Right lobe of liver (tissue), 6 donors: ENCODE results near the gene SYNJ2. TPM values are rescaled to one million over a fixed set of nuclear protein-coding genes. Genes with fewer than 3 reads are reported as not detected.
A peak's percentile ranks its signal among the peaks of the same experiment; 100 is the strongest.

Experiments
- ATAC-seq, 4 donors: fragments of 200-7000 bp; cut with Tn5 transposase; one replicate each; pipeline ENCODE4 v1.9.1; 2020; ENCODE audit warnings: mild to moderate bottlenecking in 4 of 4, moderate library complexity in 4 of 4
- DNase-seq, 3 donors: peaks; one replicate each; pipeline ENCODE4 v3.0.0-alpha.2; 2020
- H3K27ac ChIP-seq, 3 donors: fragments of 200-600 bp; one replicate each; pipeline ENCODE4 v1.8.0; 2022
- H3K27me3 ChIP-seq, 2 donors: fragments of 200-600 bp; one replicate each; pipeline ENCODE4 v1.8.0; 2022
- H3K36me3 ChIP-seq, 4 donors: fragments of 200-600 bp; sonication (generic) in 1 of 4; one replicate each; pipeline versions ENCODE4 v1.5.1 to v1.8.0; 2017 to 2022; ENCODE audit warnings: control low read depth in 1 of 4
- H3K4me1 ChIP-seq, 4 donors: fragments of 200-600 bp; sonication (generic) in 1 of 4; one replicate each; pipeline versions ENCODE4 v1.5.1 to v1.8.0; 2017 to 2022; ENCODE audit warnings: control low read depth in 1 of 4
- H3K4me3 ChIP-seq, 3 donors: fragments of 200-600 bp; one replicate each; pipeline ENCODE4 v1.8.0; 2022
- H3K9me3 ChIP-seq, 4 donors: fragments of 200-600 bp; sonication (generic) in 1 of 4; one replicate each; pipeline versions ENCODE4 v1.5.1 to v1.8.0; 2017 to 2022; ENCODE audit warnings: control low read depth in 1 of 4
- POLR2A ChIP-seq: fragments of 450-650 bp; IDR thresholded peaks from one replicate; pipeline ENCODE4 v1.6.1; 2017; ENCODE audit warnings: antibody characterized with exemption, mild to moderate bottlenecking
- WGBS: methylation state at CpG from one replicate; pipeline ENCODE4 v1.1.6; 2018; ENCODE audit warnings: low coverage, low lambda C conversion rate; ENCODE audit not compliant: insufficient coverage; ENCODE audit errors: missing lambda C conversion rate; 5-methylcytosine and 5-hydroxymethylcytosine counted together
- intact Hi-C, 2 donors: fragments of 100-400 bp; cut with DNase I; formaldehyde crosslinking; loops; one replicate each; pipeline versions ENCODE4 v1.11.2 to v1.14.1; 2022
- total RNA-seq, 6 experiments: library from RNA; depleted of rRNA in 2 of 6; stranded (reverse); fragments of >200 nt in 2 of 6; fragmentation: NEBNext Ultra II Directional in 3 of 6; extraction: Animal tissue kit (Norgen Biotek cat#: 25700) in 3 of 6; gene quantifications; one replicate each; pipeline versions ENCODE4 v1.1.0 to v1.2.4, GENCODE V29; 2016 to 2023
- TF ChIP-seq, protein P1 (sequence below), 4 donors: fragments of 200-600 bp in 3 of 4; fragments of 450-650 bp in 1 of 4; IDR thresholded peaks; one replicate each; pipeline versions ENCODE4 v1.5.1 to v1.8.0; 2016 to 2022; ENCODE audit warnings: antibody characterized with exemption in 4 of 4, mild to moderate bottlenecking in 2 of 4
- donor health status: DM: no; HTN: yes; CAD: no.
- donor health status: DM: no; HTN: no; CAD: no.
- donor health status: DM: no; HTN: no; CAD: no.
- donor health status: DM: no; HTN: yes; CAD: no.
- donor health status: DM: no; HTN: yes; CAD: no.

SYNJ2 gene
- total RNA-seq, 6 experiments from 2014 or later = 3.2 to 7.4 (median 4.2) TPM

DNA sequence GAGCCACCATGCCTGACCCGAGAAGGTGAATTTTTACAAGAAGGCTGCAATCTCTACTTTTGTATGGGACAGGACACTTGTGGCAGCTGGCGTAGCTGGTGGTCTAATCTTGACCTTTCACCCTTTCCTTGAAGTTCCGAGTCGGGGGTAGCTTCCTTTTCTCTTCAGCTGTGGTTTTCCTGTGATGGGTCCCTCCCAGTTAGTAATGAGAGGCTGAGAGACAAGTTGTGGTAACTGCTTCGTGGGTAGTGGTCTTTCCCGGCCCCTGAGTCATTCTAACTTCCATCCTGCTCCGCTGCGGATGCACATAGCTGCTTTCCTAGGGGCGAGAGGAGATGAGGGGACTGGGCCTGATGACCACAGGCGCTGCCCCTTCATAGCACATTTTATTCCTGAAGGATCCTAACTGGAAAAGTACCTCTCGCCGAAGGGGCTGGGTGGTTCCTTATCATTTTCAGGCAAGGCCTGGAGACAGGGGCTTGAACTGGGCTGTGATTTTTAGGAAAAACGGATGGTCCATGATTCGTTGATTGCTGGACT is 3.1 kb downstream of the SYNJ2 start:
- 58% methylated on average over 9 of the region's 14 CpGs for WGBS
- DNase-seq (no peak), ATAC-seq (no peak)
- Histone ChIP-seq H3K4me3 (no peak overlapping the region), H3K9me3 (no peaks in the 10 kb centered on the region), H3K27ac (no peak overlapping the region), H3K4me1 (peaks cover 0 to 28% (median 13%) of the 10 kb centered on the region in 4 donors), H3K27me3 (no peaks in the 10 kb centered on the region), H3K36me3 (no peaks in the 10 kb centered on the region)
- TF ChIP-seq, protein P1, sequence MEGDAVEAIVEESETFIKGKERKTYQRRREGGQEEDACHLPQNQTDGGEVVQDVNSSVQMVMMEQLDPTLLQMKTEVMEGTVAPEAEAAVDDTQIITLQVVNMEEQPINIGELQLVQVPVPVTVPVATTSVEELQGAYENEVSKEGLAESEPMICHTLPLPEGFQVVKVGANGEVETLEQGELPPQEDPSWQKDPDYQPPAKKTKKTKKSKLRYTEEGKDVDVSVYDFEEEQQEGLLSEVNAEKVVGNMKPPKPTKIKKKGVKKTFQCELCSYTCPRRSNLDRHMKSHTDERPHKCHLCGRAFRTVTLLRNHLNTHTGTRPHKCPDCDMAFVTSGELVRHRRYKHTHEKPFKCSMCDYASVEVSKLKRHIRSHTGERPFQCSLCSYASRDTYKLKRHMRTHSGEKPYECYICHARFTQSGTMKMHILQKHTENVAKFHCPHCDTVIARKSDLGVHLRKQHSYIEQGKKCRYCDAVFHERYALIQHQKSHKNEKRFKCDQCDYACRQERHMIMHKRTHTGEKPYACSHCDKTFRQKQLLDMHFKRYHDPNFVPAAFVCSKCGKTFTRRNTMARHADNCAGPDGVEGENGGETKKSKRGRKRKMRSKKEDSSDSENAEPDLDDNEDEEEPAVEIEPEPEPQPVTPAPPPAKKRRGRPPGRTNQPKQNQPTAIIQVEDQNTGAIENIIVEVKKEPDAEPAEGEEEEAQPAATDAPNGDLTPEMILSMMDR (IDR thresholded peaks at IDR 0.05) = no peak
- TF ChIP-seq POLR2A = no peak
- intact Hi-C loops = loop anchor here in 1 of 2 donors (5.0 kb wide), 1 partner anchor 88 kb away; no protein-coding TSS in a partner anchor

DNA sequence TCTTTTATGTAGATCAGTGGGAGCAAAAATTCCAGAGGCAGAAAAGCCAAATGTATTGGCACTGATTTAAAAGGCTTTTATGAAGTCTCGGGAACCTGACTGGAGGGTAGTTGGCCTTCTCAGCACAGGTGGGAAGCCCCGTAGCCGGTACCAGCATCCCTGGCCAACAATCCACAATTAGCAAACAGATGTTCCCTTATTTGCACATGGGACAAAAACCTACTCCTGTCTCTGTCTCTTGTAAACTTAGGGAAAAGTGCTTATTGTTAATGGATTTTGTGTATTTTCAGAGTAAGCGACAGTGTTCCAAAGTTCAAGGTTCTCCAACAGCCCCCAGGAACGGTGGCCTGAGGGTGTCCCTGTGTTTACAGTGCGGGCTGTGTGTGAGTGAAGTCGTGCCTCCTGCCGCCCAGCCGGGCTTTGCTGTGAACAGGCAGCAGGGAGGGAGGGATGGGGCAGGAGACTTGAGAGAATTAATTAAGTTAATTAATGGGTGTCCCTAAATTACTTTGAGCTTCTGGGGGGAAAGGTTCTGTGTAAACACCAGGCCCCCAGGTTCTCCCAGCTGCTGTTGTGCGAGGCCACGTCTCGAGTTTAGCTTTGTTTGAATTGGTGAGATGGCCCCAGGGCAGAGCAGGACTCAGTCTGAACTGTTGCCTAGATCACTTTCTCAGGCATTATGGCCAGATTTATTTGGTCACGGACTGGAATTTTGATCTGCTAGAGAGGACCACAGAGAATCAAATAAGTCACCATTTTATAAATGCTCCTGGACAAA is 3.9 kb downstream of the SYNJ2 start:
- H3K4me1 ChIP-seq = peaks cover 0 to 36% (median 16%) of the 10 kb centered on the region in 4 donors
- no peak for DNase-seq
- intact Hi-C loops = no loop called here
- no peaks in the 10 kb centered on the region for H3K27me3 ChIP-seq
- peak; percentile 22 to 64 (median 24) for ATAC-seq
- H3K36me3 ChIP-seq = no peaks in the 10 kb centered on the region
- no peaks in the 10 kb centered on the region for H3K9me3 ChIP-seq
- H3K4me3 ChIP-seq = peak overlapping the region in 2 of 3 donors; percentile 3 to 12
- peak overlapping the region; percentile 60 to 74 (median 66) for H3K27ac ChIP-seq
- WGBS = 12% methylated on average over 8 of the region's 13 CpGs
- TF ChIP-seq, protein P1 (IDR thresholded peaks at IDR 0.05) = no peak
- TF ChIP-seq POLR2A = no peak

DNA sequence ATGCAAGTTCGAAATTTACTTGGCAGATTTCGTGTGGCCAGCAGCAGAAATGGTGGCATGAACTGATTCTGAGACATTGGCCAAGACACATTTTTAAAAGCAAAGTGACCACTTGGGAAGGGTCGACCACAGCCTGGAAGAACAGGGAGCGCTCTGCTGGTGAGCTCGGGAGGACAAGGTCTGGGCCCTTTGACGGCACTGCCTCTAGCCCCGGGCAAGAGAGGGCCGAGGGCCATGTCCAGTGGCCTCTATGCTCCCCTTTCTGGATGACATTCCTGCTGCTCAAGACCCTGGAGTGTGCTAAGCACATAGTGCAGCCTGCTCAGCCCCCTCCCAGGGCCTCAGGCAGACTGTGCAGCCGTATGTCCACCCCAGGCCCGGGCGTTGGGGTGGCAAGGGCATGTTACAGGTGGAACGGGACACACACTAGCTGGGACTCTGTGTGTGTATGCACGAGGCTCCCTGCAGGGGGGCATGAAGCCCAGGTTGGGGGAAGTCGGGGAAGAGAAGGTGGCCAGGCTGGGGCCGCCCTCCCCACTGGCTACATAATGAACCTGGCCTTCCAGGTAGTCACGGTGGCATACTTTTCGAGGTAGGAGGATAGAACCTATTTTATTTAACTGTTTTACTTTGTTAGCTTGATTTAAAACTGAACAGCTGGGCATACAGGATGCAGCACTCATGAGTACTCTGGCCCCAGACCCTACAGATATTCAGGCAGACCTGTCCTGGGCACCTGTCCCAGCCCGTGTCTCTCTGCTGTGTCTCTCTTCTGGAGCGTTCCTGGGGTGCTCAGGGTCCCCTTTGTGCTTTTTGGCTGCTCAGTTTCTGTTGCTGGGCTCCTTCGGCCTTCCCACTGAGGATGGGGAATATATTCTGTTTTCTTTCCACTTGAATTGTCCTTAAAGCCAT is 6.4 kb downstream of the SYNJ2 start:
- no peak for TF ChIP-seq POLR2A
- TF ChIP-seq, protein P1 (IDR thresholded peaks at IDR 0.05) = no peak
- Histone ChIP-seq H3K36me3 (no peaks in the 10 kb centered on the region), H3K27ac (no peak overlapping the region), H3K4me1 (peaks cover 0 to 41% (median 16%) of the 10 kb centered on the region in 4 donors), H3K27me3 (no peaks in the 10 kb centered on the region), H3K9me3 (no peaks in the 10 kb centered on the region), H3K4me3 (no peak overlapping the region)
- 80% methylated on average over 13 of the region's 20 CpGs for WGBS
- intact Hi-C loops = no loop called here
- DNase-seq = no peak
- ATAC-seq = no peak

DNA sequence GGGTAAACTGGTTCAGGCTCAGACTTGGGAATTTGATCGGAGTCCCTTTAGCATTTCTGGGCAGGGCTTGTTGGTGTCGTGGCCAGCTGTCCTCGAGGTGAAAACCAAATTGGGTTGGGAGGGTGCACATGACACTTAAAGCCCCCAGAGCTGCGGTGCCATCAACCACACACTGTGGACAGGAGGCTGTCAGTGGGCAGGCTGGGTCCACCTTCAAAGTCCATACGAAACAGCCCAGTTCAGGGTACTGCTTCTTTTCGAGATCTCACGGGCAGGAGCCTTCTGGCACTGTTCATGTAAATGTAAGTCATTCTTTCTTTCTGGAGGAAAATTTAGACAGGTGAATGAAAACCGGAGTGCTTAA is 7.0 kb downstream of the SYNJ2 start:
- intact Hi-C loops = no loop called here
- TF ChIP-seq POLR2A = no peak
- TF ChIP-seq, protein P1 (IDR thresholded peaks at IDR 0.05) = no peak
- Histone ChIP-seq H3K9me3 (no peaks in the 10 kb centered on the region), H3K27ac (no peak overlapping the region), H3K4me3 (no peak overlapping the region), H3K36me3 (no peaks in the 10 kb centered on the region), H3K4me1 (peaks cover 0 to 46% (median 17%) of the 10 kb centered on the region in 4 donors), H3K27me3 (no peaks in the 10 kb centered on the region)
- WGBS = 62% methylated on average over 5 of the region's 8 CpGs
- ATAC-seq = no peak
- no peak for DNase-seq
